Neural crest cell (in vitro differentiated cells): ENCODE data around the gene ELOVL6. TPM values are rescaled to one million over a fixed set of nuclear protein-coding genes. Genes with fewer than 3 reads are reported as not detected.

Experiments
- DNase-seq: peaks from one replicate; pipeline ENCODE4 v3.0.0; 2021; ENCODE audit warnings: low read depth, mixed read lengths, low spot score
- H3K27ac Mint-ChIP-seq: one replicate; pipeline ENCODE4 v1.8.0; 2021; ENCODE audit warnings: mild to moderate bottlenecking, mixed read lengths; ENCODE audit not compliant: unreplicated experiment
- H3K27me3 Mint-ChIP-seq: 2 replicates; pipeline ENCODE4 v1.8.0; 2021; ENCODE audit warnings: low read depth, mild to moderate bottlenecking, mixed read lengths
- H3K36me3 Mint-ChIP-seq: 2 replicates; pipeline ENCODE4 v1.8.0; 2021; ENCODE audit warnings: low read depth, mild to moderate bottlenecking, mixed read lengths
- H3K4me1 Mint-ChIP-seq: 2 replicates; pipeline ENCODE4 v1.8.0; 2021; ENCODE audit warnings: mixed read lengths
- H3K4me3 Mint-ChIP-seq: one replicate; pipeline ENCODE4 v1.8.0; 2021; ENCODE audit warnings: mild to moderate bottlenecking, mixed read lengths
- H3K9me3 Mint-ChIP-seq: 2 replicates; pipeline ENCODE4 v1.8.0; 2021; ENCODE audit warnings: mixed read lengths
- total RNA-seq: library from RNA; stranded (reverse); gene quantifications from 2 replicates; pipeline ENCODE4 v1.2.1, GENCODE V29; 2021
- TF ChIP-seq, protein P1 (sequence below): fragments of 200-600 bp; sonication (generic); conservative IDR thresholded peaks from 2 replicates; pipeline ENCODE4 v1.5.0; 2021; ENCODE audit warnings: antibody characterized with exemption, mild to moderate bottlenecking

The ELOVL6 gene
- total RNA-seq, 1 donor from 2014 or later = 105 TPM

DNA sequence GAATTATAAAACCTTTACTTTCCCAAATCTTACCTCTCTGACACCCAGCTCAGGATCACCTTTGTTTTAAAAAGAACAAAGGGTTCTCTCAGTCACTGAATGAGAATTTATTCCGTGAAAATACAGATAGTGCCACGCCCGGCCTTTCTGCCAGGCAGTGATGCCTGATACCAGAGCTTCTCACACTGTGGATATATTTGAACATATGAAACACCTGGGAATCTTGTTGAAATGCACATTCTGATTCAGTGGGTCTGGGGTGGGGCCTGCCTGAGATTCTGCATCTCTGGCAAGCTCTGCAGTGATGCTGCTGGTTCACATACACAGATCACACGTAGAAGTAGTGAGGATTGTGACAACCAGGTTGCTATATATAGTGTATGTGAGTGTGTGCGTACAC, 46.0 kb downstream of the ELOVL6 start:
- Mint-ChIP-seq H3K27me3 (no peaks in the 10 kb centered on the region), H3K27ac (no peak overlapping the region), H3K4me1 (peaks cover 20% of the 10 kb centered on the region), H3K4me3 (no peak overlapping the region), H3K9me3 (peaks cover under 1% of the 10 kb centered on the region), H3K36me3 (peaks cover 10% of the 10 kb centered on the region)
- DNase-seq = no peak
- TF ChIP-seq, protein P1, sequence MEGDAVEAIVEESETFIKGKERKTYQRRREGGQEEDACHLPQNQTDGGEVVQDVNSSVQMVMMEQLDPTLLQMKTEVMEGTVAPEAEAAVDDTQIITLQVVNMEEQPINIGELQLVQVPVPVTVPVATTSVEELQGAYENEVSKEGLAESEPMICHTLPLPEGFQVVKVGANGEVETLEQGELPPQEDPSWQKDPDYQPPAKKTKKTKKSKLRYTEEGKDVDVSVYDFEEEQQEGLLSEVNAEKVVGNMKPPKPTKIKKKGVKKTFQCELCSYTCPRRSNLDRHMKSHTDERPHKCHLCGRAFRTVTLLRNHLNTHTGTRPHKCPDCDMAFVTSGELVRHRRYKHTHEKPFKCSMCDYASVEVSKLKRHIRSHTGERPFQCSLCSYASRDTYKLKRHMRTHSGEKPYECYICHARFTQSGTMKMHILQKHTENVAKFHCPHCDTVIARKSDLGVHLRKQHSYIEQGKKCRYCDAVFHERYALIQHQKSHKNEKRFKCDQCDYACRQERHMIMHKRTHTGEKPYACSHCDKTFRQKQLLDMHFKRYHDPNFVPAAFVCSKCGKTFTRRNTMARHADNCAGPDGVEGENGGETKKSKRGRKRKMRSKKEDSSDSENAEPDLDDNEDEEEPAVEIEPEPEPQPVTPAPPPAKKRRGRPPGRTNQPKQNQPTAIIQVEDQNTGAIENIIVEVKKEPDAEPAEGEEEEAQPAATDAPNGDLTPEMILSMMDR = no peak

DNA sequence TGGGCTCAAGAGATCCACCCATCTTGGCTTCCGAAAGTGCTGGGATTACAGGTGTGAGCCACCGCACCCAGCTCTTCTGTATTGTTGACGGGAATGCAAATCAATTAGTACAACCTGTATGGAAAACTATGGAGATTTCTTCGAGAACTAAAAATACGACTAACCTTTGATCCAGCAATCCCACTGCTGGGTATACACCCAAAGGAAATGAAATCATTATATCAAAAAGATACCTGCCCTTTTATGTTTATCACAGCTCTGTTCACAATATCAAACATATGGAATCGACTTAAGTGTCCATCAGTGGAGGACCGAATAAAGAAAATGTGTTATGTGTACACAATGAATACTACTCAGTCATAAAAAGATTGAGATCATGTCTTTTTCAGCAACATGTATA, 49.3 kb downstream of the ELOVL6 start:
- Mint-ChIP-seq H3K4me3 (no peak overlapping the region), H3K27me3 (no peaks in the 10 kb centered on the region), H3K27ac (no peak overlapping the region)

GRCh38 chr4:110142461-110142860, 56.0 kb downstream of the ELOVL6 start:
- H3K4me1 Mint-ChIP-seq = peaks cover 22% of the 10 kb centered on the region
- H3K9me3 Mint-ChIP-seq = peaks cover 9% of the 10 kb centered on the region
- DNase-seq = no peak
- TF ChIP-seq, protein P1 = no peak
- H3K36me3 Mint-ChIP-seq = peaks cover 39% of the 10 kb centered on the region
- H3K4me3 Mint-ChIP-seq = no peak overlapping the region
- H3K27ac Mint-ChIP-seq = no peak overlapping the region
- no peaks in the 10 kb centered on the region for H3K27me3 Mint-ChIP-seq

More for the DNA sequence above, 49.3 kb downstream of the ELOVL6 start:
- DNase-seq = no peak
- Mint-ChIP-seq H3K36me3 (peaks cover 37% of the 10 kb centered on the region), H3K9me3 (peaks cover 9% of the 10 kb centered on the region), H3K4me1 (peaks cover 15% of the 10 kb centered on the region)
- TF ChIP-seq, protein P1 = no peak

DNA sequence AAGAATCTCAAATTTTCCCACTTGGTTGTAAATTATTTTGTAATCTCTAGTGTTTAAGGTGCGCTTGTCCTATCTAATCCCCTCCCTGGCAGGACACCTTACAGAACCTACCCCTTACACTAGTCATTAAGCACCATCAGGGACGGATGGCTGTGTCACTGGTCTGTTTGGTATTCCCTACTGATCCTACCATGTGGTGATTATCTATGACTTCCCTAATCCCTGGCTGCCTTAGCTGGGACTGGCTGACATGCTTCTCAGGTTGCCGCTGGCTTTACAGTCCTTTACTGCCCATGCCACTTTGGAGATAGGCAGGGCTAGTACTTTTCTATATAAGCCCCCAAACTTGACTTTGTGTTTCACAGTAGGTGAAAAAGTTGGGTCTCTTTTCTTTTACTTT, 58.6 kb downstream of the ELOVL6 start:
- Mint-ChIP-seq H3K4me3 (no peak overlapping the region), H3K27ac (no peak overlapping the region), H3K36me3 (peaks cover 14% of the 10 kb centered on the region), H3K4me1 (peaks cover 8% of the 10 kb centered on the region), H3K9me3 (no peaks in the 10 kb centered on the region), H3K27me3 (no peaks in the 10 kb centered on the region)
- DNase-seq = no peak
- TF ChIP-seq, protein P1 = no peak

GRCh38 chr4:110139111-110139510, 59.3 kb downstream of the ELOVL6 start:
- Mint-ChIP-seq H3K9me3 (no peaks in the 10 kb centered on the region), H3K27me3 (no peaks in the 10 kb centered on the region), H3K4me3 (no peak overlapping the region), H3K36me3 (peaks cover 11% of the 10 kb centered on the region), H3K4me1 (peaks cover 7% of the 10 kb centered on the region), H3K27ac (no peak overlapping the region)
- TF ChIP-seq, protein P1 = no peak
- no peak for DNase-seq

- no peak for DNase-seq
- Mint-ChIP-seq H3K36me3 (peaks cover 11% of the 10 kb centered on the region), H3K4me3 (no peak overlapping the region), H3K27ac (no peak overlapping the region), H3K27me3 (no peaks in the 10 kb centered on the region), H3K4me1 (peaks cover 7% of the 10 kb centered on the region), H3K9me3 (no peaks in the 10 kb centered on the region)
- TF ChIP-seq, protein P1 = no peak
These were observed 59.9 kb downstream of the ELOVL6 start for GRCh38 chr4:110138551-110138950.
